Measurements from ENCODE around the gene ETV3L.

GRCh38 chr1:157091186-157091585, 8.4 kb downstream of the ETV3L start:
- TF ChIP-seq ZNF274 (IDR thresholded peaks at IDR 0.05; ENCODE audit: low read depth, low read length) (no peak), YY1 (IDR thresholded peaks at IDR 0.05; ENCODE audit: insufficient read depth, insufficient read length) (no peak), SUZ12 (IDR thresholded peaks at IDR 0.05; ENCODE audit: extremely low read depth, insufficient read depth, insufficient read length) (no peak)

Measured in NT2/D1 (cell line).